Breast epithelium (tissue), 4 donors: ENCODE data around the gene KRTAP12-1. TPM values are rescaled to one million over a fixed set of nuclear protein-coding genes. Genes with fewer than 3 reads are reported as not detected.

ENCODE experiments used
- DNase-seq, 2 donors: peaks; one replicate each; pipeline ENCODE4 v3.0.0-alpha.2; 2019; ENCODE audit warnings: low spot score in 2 of 2
- H3K27ac ChIP-seq, 2 donors: fragments of 200-600 bp; sonication (generic) in 1 of 2; one replicate each; pipeline ENCODE4 v1.5.1; 2016 to 2019; ENCODE audit warnings: mild to moderate bottlenecking in 1 of 2
- H3K27me3 ChIP-seq, 2 donors: fragments of 200-600 bp; sonication (generic) in 1 of 2; one replicate each; pipeline versions ENCODE4 v1.5.1 to v1.6.0; 2017 to 2019; ENCODE audit warnings: control low read depth in 1 of 2, mild to moderate bottlenecking in 1 of 2
- H3K36me3 ChIP-seq: fragments of 200-600 bp; one replicate; pipeline ENCODE4 v1.5.1; 2019
- H3K4me1 ChIP-seq, 2 donors: fragments of 200-600 bp; sonication (generic); one replicate each; pipeline ENCODE4 v1.5.1; 2016 to 2019; ENCODE audit warnings: control low read depth in 1 of 2
- H3K4me3 ChIP-seq, 3 donors: fragments of 200-600 bp; sonication (generic); 1 replicate in 2 of 3; 2 replicates in 1 of 3; pipeline ENCODE4 v1.5.1; 2016 to 2019; ENCODE audit warnings: mild to moderate bottlenecking in 3 of 3, moderate library complexity in 2 of 3
- H3K9me3 ChIP-seq, 2 donors: fragments of 200-600 bp; sonication (generic) in 1 of 2; one replicate each; pipeline ENCODE4 v1.5.1; 2016 to 2019; ENCODE audit warnings: control low read depth in 1 of 2
- CTCF ChIP-seq, 3 donors: fragments of 450-650 bp; IDR thresholded peaks; one replicate each; pipeline ENCODE4 v1.5.1; 2016 to 2017; ENCODE audit warnings: antibody characterized with exemption in 3 of 3, mild to moderate bottlenecking in 3 of 3, moderate library complexity in 3 of 3
- POLR2A ChIP-seq: fragments of 450-650 bp; IDR thresholded peaks from one replicate; pipeline ENCODE4 v1.6.1; 2016; ENCODE audit warnings: antibody characterized with exemption, mild to moderate bottlenecking, moderate library complexity
- POLR2AphosphoS5 ChIP-seq, 3 donors: sonication (generic); formaldehyde crosslinking; IDR thresholded peaks; one replicate each; pipeline ENCODE4 v1.6.1; 2017; ENCODE audit warnings: antibody characterized with exemption in 3 of 3
- intact Hi-C: fragments of 100-400 bp; cut with DNase I; formaldehyde crosslinking; loops from one replicate; pipeline ENCODE4 v1.15.1; 2023; ENCODE audit warnings: low total_unique reads
- total RNA-seq, 3 donors: library from RNA; depleted of rRNA; stranded (reverse); fragments of >200 nt; gene quantifications; one replicate each; pipeline ENCODE4 v1.1.0, GENCODE V29; 2016

Gene KRTAP12-1
- total RNA-seq, 3 donors from 2014 or later, result not detected

GRCh38 chr21:44703731-44704635 is 22.0 kb upstream of the KRTAP12-1 start:
- Histone ChIP-seq H3K9me3 (peaks cover 0 to 5% of the 10 kb centered on the region in 2 donors), H3K27ac (no peak overlapping the region), H3K4me1 (no peaks in the 10 kb centered on the region), H3K27me3 (peaks cover 0 to 86% of the 10 kb centered on the region in 2 donors), H3K36me3 (no peaks in the 10 kb centered on the region), H3K4me3 (no peak overlapping the region)
- peak in 1 of 2 donors; percentile 3 for DNase-seq
- intact Hi-C loops, result no loop called here
- TF ChIP-seq POLR2A (no peak), POLR2AphosphoS5 (IDR thresholded peaks at IDR 0.05) (no peak), CTCF (IDR thresholded peaks at IDR 0.05) (no peak)

GRCh38 chr21:44702973-44703730 is 21.2 kb upstream of the KRTAP12-1 start:
- TF ChIP-seq CTCF (IDR thresholded peaks at IDR 0.05) (no peak), POLR2A (no peak), POLR2AphosphoS5 (IDR thresholded peaks at IDR 0.05) (no peak)
- Histone ChIP-seq H3K9me3 (peaks cover 0 to 5% of the 10 kb centered on the region in 2 donors), H3K27ac (no peak overlapping the region), H3K4me1 (no peaks in the 10 kb centered on the region), H3K36me3 (no peaks in the 10 kb centered on the region), H3K27me3 (peaks cover 2 to 86% of the 10 kb centered on the region in 2 donors), H3K4me3 (no peak overlapping the region)
- no peak for DNase-seq
- intact Hi-C loops, result no loop called here

- H3K36me3 ChIP-seq, result no peaks in the 10 kb centered on the region
- H3K9me3 ChIP-seq, result peaks cover 0 to 5% of the 10 kb centered on the region in 2 donors
- H3K27me3 ChIP-seq, result peaks cover 2 to 86% of the 10 kb centered on the region in 2 donors
- peak in 1 of 2 donors; percentile 2 for DNase-seq
- no peak for TF ChIP-seq POLR2AphosphoS5 (IDR thresholded peaks at IDR 0.05)
- no peak for TF ChIP-seq POLR2A
- TF ChIP-seq CTCF (IDR thresholded peaks at IDR 0.05), result no peak
- H3K4me3 ChIP-seq, result no peak overlapping the region
- no peak overlapping the region for H3K27ac ChIP-seq
- H3K4me1 ChIP-seq, result no peaks in the 10 kb centered on the region
- intact Hi-C loops, result no loop called here
Observed at GRCh38 chr21:44702111-44702972, 20.4 kb upstream of the KRTAP12-1 start.

- TF ChIP-seq POLR2A (no peak), CTCF (IDR thresholded peaks at IDR 0.05) (no peak), POLR2AphosphoS5 (IDR thresholded peaks at IDR 0.05) (no peak)
- no peak overlapping the region for H3K4me3 ChIP-seq
- H3K27ac ChIP-seq, result no peak overlapping the region
- intact Hi-C loops, result no loop called here
- peaks cover 0 to 5% of the 10 kb centered on the region in 2 donors for H3K9me3 ChIP-seq
- no peak for DNase-seq
- no peaks in the 10 kb centered on the region for H3K4me1 ChIP-seq
- peaks cover 2 to 82% of the 10 kb centered on the region in 2 donors for H3K27me3 ChIP-seq
- no peaks in the 10 kb centered on the region for H3K36me3 ChIP-seq
Observed at GRCh38 chr21:44701541-44701940, 19.6 kb upstream of the KRTAP12-1 start.
